GM21825 (cell line): Measurements from ENCODE around the gene DNAJC9.

Experiments
- ATAC-seq: cut with Tn5 transposase; IDR thresholded peaks from one replicate; pipeline ENCODE4 v1.9.1; 2021; ENCODE audit warnings: mild to moderate bottlenecking, moderate library complexity; ENCODE audit not compliant: unreplicated experiment

Gene DNAJC9

DNA sequence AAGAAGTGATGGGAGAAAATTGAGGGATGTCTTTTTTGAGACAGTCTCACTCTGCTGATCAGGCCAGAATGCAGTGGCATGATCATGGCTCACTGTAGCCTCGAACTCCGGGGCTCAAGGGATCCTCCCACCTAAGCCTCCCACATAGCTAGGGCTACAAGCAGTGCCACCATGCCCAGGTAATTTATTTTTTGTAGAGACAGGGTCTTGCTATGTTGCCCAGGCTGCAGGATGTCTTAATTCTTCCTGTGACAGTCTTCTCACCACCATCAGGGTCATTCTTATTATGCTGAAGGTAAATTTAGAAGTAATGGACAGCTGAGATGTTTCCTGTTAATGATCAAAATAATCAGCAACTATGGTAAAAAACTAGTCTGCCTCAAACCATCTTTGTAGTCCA, 7.1 kb downstream of the DNAJC9 start:
- no peak for ATAC-seq

DNA sequence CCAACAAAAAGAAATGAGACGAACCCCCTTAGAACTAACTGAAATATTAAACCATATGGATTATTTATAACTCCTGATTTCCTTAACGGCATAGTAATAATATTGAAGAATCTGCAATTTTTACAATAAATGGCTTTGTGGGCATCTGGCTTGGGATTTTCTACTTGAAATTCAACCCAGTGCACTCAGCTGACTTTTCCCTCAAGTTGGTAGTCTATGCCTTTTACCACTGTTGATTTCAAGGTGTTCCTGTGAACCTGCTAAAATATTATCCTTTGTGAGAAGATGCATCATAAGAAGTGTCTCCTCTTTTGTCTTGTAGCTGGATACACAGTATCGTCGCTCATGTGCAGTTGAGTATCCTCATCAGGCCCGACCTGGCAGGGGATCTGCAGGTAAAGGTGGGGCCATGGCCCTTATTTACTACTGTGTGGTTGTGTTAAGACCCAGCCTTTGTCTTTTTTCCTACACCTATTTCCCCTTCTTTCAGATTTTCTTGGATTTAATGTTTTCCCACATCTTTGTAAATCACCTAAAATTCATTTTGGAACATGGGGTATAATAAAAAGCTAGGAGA, 8.0 kb downstream of the DNAJC9 start:
- ATAC-seq: no peak

DNA sequence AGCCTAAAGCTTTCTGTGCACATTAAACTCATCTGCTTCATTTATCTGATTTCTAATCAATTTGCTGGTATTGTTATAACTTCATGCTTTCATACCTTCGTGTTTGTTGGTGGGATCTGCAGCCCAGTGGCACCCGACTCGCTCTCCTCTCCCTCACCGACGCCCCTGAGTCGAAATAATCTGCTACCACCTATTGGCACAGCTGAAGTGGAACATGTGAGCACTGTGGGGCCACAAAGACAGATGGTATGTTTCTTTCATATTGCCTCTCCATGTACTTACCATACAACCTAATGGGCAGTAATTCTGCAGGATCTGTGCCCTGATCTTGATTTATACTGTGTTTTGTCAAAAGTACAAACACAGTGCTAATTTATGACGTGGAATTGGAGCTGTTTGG, 12.4 kb downstream of the DNAJC9 start:
- ATAC-seq: no peak

DNA sequence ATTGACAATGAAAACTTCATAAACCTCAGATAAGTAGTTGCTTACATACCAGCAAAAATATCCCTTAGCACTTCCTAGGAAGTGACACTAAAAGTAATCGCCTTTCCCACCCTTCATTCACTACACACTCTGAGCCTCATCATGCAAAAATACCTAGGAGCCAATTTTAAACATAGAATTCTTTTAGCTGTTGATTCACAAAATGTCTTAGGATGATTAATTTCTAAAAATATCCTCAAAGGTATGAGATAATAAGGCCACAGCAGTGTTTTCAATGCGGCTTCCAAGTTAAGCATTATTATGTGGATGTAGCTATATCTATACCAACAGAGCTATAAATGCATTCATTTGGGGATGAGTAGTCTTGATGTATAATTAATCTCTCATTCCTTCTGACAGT, 13.2 kb downstream of the DNAJC9 start:
- no peak for ATAC-seq

DNA sequence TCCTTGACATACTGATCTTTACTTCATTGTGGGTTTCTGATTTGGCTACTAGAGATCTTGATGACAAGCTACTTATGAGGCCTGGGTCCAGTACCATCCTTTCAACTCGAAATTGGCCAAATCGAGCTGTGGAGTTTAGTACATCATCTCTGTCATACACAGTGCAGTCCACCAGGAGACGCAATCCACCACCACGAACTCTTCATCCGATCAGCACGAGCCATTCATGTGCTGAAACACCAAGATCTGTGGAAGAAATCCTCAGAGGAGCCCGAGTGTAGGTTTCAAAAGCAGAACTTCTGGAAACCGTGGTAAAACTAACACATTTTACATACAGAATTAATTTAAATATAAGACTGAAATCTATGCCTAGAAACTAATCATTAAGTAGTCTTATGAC, 14.2 kb downstream of the DNAJC9 start:
- ATAC-seq: no peak

DNA sequence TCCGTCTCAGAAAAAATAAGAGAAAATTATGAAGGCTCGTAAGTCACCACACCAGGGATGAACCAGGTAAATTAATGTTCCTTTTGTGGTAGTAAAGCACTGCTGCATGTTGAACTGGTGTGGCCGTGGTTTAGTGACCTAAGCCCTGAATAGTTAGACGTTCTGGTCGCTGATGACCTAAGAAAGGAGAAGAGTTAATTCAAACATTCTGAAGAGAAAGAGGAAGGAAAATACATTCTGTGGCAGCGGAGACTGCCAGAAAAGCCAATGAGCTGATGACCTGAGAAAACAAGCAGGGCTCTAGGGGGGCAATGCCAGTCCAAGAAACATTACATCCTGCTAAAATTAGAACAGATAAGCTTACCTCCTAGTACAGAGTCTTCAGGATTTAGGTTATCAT, 17.5 kb downstream of the DNAJC9 start:
- ATAC-seq: no peak

DNA sequence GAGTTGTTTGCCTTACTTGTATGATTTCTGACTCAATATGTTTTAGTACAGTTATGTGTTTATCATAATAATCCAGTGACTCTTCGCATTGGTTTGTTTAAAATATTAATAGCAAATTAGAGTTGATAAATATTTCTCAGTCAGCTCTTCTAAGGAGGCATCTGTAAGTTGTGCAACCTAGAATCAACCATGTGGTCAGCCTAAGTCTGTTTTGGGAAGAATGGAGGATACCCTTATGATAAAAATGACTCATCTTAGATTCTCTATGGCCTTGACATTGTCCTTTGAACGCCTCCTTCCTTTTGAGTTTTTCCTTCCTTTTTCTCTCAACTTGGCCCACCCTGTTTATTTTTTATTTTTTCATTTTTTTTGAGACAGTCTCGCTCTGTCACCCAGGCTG, 18.8 kb downstream of the DNAJC9 start:
- no peak for ATAC-seq

DNA sequence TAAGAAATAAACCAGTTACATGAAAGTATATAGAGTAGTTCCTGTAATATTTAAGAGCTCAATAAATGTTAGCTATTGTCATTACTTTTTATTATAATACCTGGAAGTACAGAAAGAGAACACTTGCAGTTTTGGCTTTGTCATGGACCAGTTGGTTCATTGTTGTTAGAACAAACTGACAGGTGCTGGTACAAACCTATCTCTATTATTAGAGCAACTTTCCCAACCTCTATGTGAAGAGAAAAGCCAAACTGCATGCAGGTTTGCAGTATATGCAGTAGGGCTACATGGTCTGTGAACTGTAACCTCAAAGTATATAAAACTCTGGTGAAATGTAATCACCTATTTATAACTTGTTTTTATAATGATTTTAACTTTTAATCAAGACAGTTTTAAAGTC, 20.4 kb downstream of the DNAJC9 start:
- no peak for ATAC-seq

DNA sequence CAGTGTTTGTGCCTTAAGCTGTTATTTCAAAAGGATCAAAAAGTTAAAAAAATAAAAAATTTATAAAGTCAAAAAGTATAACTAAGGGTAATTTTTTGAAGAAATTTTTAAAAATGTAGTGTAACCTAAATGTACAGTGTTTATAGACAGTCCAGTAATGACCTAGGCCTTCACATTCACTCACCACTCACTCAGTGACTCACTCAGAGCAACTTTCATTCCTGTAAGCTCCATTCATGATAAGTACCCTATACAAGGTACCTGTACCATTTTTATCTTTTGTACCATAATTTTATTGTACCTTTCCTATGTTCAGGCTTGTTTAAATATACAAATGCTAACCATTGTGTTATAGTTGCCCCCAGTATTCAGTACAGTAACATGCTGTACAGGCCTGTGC, 21.5 kb downstream of the DNAJC9 start:
- ATAC-seq: no peak

DNA sequence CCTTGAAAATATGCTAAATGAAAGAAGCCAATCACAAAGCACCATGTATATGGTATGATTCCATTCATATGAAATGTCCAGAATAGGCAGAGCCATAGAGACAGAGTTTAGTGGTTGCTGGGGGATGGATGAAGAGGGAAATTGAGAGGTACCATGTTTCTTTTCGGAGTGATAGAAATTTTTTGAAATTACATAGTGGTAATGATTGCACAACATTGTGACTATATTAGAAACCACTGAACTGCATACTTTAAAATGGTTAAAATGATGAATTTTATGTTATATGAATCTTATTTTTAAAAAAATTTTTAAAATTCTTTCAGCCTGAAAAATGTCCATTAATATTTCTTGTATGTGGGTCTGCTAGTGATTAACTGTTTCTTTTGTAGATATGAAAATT, 26.1 kb downstream of the DNAJC9 start:
- ATAC-seq: no peak

DNA sequence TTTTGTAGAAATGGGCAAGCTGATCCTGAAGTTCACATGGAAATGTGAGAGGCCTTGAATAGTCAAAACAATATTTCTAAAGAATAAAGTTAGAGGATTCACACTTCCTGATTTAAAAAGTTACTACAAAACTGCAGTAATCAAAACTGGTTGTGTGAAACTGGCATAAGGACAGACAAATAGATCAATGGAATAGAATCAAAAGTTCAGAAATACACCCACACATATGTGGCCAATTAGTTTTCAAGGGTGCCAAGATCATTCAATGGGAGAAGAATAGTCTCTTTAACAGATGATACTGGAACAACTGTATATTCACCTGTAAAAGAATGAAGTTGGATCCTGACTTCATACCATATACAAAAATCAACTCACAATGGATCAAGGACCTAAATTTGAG, 27.7 kb downstream of the DNAJC9 start:
- ATAC-seq: no peak

DNA sequence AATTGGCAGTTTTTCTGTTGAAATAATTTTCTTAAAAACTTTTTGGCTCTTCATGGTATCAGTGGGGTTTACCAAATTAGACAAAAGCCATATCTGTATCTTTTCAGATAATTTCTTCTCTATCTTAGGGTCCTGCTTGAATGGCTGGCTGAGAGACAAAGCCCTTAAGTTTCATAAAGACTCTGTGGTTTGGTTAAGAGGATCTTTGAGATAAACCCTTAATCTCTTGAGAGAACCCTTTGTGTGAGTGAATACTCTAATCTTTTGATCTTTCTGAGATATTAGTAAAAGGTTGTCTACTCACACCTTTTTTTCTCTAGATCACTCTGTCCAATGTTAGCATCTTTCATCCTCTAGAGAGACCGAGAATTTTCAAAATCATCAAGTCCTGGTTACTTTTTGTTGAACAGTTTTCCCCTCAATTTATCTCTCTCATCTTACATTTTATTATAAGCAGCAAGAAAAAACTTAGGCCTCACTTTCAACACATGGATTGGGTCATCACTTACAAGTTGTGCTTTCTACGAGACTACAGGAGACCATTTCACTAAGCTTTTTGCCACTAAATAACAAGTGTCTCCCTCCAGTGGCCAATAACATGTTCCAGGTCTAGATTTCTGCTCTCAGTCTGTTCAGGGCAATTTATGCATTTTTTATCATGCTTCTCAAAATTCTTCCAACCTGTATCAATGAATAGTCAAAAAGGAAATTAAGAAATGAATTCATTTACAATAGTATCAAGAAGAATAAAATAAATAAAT, 28.4 kb downstream of the DNAJC9 start:
- no peak for ATAC-seq

DNA sequence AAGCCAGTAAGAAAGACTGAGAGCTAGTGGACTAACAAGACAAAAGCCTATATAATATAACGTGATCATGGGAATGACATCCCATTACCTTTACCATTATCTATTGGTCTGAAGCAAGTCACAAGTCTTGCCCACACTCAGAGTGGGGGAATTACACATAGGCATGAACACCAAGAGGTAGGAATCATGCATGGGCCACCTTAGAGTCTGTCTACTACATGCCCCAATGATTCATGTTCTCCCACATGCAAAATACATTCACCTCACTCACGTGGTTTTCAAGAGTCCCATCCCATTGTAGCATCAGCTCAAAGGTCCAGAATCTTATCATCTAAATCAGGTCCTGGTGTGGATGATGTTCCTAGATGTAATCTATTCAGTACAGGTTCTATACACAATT, 29.4 kb downstream of the DNAJC9 start:
- ATAC-seq: no peak

DNA sequence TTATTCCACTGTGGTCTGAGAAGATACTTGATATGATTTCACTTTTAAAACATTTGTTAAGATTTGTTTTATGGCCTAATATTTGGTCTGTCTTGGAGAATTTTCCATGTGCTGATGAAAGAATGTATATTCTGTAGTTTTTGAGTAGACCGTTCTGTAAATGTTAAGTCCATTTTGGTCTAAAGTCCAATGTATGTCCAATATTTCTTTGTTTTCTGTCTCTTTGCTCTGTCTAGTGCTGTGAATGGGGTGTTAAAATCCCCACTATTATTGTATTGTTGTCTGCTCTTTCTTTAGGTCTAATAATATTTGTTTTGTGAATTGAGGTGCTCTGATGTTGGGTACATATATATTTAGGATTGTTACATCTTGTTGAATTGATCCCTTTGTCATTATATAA, 31.3 kb downstream of the DNAJC9 start:
- ATAC-seq: no peak

DNA sequence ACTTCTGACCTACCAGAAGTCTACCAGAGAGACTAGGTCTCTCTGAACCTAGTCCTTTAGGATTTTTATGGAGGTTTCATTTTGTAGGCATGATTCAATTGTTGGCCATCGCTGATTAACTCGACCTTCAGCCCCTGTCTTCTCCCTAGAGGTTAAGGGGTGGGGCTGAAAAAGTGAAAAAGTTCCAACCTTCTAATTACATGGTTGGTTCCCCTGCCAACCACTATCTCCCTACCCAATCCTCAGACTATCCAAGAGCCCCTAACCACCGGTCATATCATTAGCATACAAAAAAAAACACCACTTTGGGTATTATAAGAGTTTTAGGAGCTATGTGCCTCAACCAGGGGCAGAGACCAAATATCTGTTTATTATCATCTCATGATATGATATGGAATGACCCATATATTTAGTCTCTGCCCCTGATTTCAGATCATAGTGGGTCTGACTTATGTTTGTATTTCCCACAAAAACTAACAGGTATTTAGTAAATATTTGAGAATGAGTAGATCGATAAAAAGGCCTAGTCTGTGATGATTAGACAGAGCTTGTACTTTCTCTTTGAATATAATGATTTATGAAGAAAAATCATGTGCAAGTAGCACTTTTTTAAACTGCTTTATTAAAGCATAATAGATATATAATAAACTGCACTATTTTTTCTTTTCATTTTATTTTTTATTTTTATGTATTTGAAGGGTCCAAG, 35.8 kb downstream of the DNAJC9 start:
- no peak for ATAC-seq

DNA sequence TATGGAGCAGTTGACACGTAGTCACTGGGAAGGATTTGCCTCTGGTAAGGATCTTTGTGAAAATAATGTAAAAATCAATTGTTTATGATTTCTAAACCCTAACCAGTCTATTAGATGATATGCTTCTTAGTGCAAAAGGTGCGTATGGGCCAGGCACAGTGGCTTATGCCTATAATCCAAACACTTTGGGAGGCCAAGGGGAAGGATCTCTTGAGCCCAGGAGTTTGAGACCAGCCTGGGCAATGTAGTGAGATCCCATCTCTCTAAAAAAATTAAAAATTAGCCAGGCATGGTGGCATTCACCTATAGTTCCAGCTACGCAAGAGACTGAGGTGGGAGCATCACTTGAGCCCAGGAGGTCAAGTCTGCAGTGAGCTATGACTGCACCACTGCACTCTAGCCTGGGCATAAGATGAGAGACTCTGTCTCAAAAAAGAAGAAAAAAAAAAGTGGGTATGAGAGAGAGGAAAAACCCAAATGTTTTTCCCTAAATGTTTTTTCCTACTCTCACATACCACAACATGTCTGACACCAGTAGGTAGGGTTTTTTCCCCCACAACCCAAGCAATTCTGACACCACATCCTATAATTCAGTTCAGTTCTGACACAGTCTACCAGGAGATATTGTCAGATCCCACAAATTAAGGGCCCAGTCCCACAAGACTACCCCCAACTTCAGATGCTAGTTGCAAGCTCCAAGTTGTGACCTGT, 36.5 kb downstream of the DNAJC9 start:
- ATAC-seq: no peak

DNA sequence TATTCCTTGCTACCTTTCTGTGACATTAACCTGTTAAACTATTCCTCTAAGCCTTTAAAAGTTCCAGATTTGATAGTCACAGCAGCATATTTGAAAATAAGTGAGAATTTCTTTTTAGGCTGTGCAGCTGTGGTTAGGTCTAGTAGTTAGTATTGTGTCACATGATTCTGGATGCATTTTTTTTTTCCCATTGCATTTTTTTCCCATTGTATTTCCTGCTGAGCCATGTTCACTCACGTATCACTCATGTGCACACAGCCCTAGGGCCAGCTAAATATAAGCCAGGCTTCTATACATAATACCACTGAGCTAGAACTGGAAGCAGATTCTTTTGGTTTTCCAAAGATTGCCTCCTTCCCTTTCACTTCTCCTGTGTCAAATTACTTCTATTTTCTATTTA, 37.4 kb downstream of the DNAJC9 start:
- no peak for ATAC-seq

DNA sequence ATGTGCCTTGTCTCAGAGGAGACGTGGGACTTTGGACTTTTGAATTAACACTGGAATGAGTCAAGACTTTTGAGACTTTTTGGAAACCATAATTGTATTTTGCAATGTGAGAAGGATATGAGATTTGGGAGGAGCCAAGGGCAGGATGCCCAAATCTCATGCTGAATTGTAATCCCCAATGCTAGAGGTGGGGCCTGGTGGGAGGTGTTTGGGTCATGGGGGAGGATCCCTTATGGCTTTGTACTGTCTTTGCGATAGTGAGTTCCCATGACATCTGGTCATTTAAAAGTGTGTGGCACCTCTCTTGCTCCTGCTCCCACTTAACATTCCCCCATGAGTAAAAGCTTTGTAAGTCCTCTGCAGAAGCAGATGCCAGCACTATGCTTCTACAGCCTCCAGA, 39.2 kb downstream of the DNAJC9 start:
- ATAC-seq: no peak

DNA sequence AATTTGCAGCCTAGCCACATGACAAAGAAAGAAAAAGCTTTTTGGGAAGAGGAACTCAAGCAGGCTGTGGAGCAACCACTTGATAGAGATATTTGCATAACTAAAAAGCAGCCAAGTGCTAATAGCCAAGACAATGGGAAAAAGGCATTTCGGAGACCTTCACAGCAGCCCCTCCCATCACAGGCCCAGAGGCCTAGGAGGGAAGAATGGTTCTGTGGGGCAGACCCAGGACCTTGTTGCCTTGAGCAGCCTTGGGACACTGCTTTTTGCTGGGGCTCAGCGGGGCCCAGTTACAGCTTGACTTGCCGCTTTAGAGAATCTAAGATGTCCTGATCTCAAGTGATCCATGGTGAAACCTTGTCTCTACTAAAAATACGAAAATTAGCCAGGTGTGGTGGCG, 40.7 kb downstream of the DNAJC9 start:
- no peak for ATAC-seq

DNA sequence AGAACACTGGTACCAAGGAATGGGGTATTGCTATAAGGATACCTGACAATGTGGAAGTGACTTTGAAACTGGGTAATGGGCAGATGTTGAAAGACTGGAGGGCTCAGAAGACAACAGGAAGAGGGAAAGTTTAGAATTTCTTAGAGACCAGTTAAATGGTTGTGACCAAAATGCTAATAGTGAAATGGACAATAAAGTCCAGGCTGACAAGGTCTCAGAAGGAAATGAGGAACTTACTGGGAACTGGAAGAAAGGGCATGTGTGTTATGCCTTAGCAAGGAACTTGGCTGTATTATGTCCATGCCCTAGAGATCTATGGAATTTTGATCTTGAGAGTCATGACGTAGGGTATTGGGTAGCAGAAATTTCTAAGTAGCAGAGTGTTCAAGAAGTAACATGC, 41.2 kb downstream of the DNAJC9 start:
- no peak for ATAC-seq

DNA sequence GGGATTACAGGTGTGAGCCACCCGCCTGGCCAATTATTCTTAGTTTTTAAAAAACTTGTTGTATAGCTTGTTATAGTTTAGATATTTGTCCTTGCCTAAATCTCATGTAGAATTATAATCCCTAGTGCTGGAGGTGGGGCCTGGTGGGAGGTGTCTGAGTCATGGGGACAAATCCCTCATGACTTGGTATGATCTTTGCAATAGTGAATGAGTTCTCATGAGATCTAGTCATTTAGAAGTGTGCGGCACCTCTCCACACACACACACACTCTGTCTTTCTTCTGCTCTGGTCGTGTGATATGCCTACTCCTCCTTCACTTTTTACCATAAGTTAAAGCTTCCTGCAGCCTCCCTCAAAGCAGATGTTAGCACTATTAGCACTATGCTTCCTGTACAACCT, 42.0 kb downstream of the DNAJC9 start:
- no peak for ATAC-seq
